ENCODE data around the gene IRF8. TPM values are rescaled to one million over a fixed set of nuclear protein-coding genes. Genes with fewer than 3 reads are reported as not detected.

The IRF8 gene
- total and polyA plus RNA-seq, 2 of the 4 experiments (the other 2 are of a cell fraction) = not detected

DNA sequence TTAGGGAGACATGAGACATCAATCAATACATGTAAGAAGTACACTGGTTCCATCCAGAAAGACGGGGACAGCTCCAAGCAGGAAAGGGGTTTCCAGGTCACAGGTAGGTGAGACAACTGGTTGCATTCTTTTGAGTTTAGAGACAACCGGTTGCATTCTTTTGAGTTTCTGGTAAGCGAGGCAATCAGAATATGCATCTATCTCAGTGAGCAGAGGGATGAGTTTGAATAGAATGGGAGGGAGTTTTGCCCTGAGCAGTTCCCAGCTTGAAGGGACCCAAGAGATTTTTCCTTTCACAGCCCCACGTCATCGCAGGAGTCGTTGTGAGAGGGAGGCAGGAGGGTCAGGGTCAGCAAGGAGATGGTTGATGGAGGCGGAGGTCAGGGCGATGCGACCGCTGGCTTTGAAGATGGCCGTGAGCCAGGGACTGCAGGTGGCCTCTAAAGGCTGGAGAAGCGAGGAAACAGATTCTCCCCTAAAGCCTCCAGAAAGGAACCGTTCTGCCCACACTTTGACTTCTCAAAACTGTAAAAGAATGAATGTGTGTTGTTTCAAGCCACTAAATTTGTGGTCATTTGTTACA is 36.5 kb downstream of the IRF8 start:
- H2AK9ac ChIP-seq (replicated peaks; ENCODE audit: low read depth, low read length, poor library complexity) = no peak overlapping the region
- no peak overlapping the region for H3K4me3 ChIP-seq (ENCODE audit: insufficient read depth, low read depth, low read length)
- no peak overlapping the region for H2AK5ac ChIP-seq (ENCODE audit: low read depth, low read length)
- 51% methylated on average over 5 of the region's 13 CpGs; no CpG with 5 or more reads in 1 of the 2 experiments for WGBS, 2 experiments (ENCODE audit: extremely low coverage in 2 of 2, insufficient read length in 1 of 2)
- H3K9me1 ChIP-seq (ENCODE audit: insufficient read depth, low read length) = no peaks in the 10 kb centered on the region
- no peak overlapping the region for H2BK20ac ChIP-seq (ENCODE audit: low read depth, low read length)
- intact Hi-C loops (cut with micrococcal nuclease) (no loop called here), dilution Hi-C loops (cut with HindIII; ENCODE audit: low sequenced_read_pairs, unreplicated experiment) (no loop called here), in situ Hi-C loops (cut with MboI; ENCODE audit: low sequenced_read_pairs) (no loop called here)
- no peak overlapping the region for H3K18ac ChIP-seq (ENCODE audit: low read depth, low read length)
- no peak overlapping the region for H3K4me2 ChIP-seq (ENCODE audit: low read depth, low read length)
- H4K91ac ChIP-seq (ENCODE audit: insufficient read depth, low read depth, low read length) = no peak overlapping the region
- H2AFZ ChIP-seq (replicated peaks; ENCODE audit: low read length, poor library complexity) = no peak overlapping the region
- H4K8ac ChIP-seq (ENCODE audit: low read depth in 2 of 2, low read length in 2 of 2) = no peak overlapping the region
- H3K4me1 ChIP-seq (ENCODE audit: control insufficient read depth, insufficient read depth, low read length) = no peaks in the 10 kb centered on the region
- no peak overlapping the region for H3K14ac ChIP-seq (replicated peaks; ENCODE audit: low read depth, low read length)
- no peak overlapping the region for H3K56ac ChIP-seq (ENCODE audit: extremely low read depth, insufficient read depth, low read length)
- H3K27ac ChIP-seq (ENCODE audit: insufficient read depth, low read length) = no peak overlapping the region
- no peak overlapping the region for H3K9ac ChIP-seq (ENCODE audit: low read depth, low read length)
- peaks cover 4% of the 10 kb centered on the region; the same call in 1 of the 2 replicates for H3K9me3 ChIP-seq (ENCODE audit: control insufficient read depth, insufficient read depth, low read length)
- peaks cover 79% of the 10 kb centered on the region for H3K27me3 ChIP-seq (ENCODE audit: control insufficient read depth, insufficient read depth, low read length)
- no peaks in the 10 kb centered on the region for H3K36me3 ChIP-seq (ENCODE audit: control insufficient read depth, insufficient read depth, low read length)
- DNase-seq (no peak), ATAC-seq (ENCODE audit: low read depth) (no peak)
- no peak overlapping the region for H2BK15ac ChIP-seq (ENCODE audit: low read depth, low read length)
- no peak overlapping the region for H4K5ac ChIP-seq (ENCODE audit: low read depth, low read length)
- CTCF ChIA-PET = no interaction called here
- H2BK5ac ChIP-seq (ENCODE audit: low read depth, low read length, poor library complexity, severe bottlenecking) = no peak overlapping the region
- H2BK120ac ChIP-seq (ENCODE audit: low read depth, low read length) = no peak overlapping the region
- H3K4ac ChIP-seq (ENCODE audit: low read depth, low read length) = no peak overlapping the region
- H3K79me1 ChIP-seq (ENCODE audit: low read depth in 1 of 2, low read length in 2 of 2) = no peaks in the 10 kb centered on the region
- TF ChIP-seq SMC3 (IDR thresholded peaks at IDR 0.05; ENCODE audit: low read depth, low read length) (no peak), FOS (IDR thresholded peaks at IDR 0.05; ENCODE audit: low read depth, low read length) (no peak), POLR2A (IDR thresholded peaks at IDR 0.05; ENCODE audit: low read depth, low read length) (no peak)
- TF ChIP-seq, protein P1, sequence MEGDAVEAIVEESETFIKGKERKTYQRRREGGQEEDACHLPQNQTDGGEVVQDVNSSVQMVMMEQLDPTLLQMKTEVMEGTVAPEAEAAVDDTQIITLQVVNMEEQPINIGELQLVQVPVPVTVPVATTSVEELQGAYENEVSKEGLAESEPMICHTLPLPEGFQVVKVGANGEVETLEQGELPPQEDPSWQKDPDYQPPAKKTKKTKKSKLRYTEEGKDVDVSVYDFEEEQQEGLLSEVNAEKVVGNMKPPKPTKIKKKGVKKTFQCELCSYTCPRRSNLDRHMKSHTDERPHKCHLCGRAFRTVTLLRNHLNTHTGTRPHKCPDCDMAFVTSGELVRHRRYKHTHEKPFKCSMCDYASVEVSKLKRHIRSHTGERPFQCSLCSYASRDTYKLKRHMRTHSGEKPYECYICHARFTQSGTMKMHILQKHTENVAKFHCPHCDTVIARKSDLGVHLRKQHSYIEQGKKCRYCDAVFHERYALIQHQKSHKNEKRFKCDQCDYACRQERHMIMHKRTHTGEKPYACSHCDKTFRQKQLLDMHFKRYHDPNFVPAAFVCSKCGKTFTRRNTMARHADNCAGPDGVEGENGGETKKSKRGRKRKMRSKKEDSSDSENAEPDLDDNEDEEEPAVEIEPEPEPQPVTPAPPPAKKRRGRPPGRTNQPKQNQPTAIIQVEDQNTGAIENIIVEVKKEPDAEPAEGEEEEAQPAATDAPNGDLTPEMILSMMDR (conservative IDR thresholded peaks at IDR 0.05; ENCODE audit: low read depth, low read length) = no peak
- no peak overlapping the region for H3K23ac ChIP-seq (ENCODE audit: low read depth, low read length)
- POLR2A ChIA-PET (ENCODE audit: unreplicated experiment) = interaction anchor here (0.5 kb wide), 1 partner anchor 563 kb away, joined by 4 read pairs; no protein-coding TSS in a partner anchor
- H4K20me1 ChIP-seq (ENCODE audit: insufficient read depth, low read length) = no peaks in the 10 kb centered on the region
- no TSS peak for BruUV-seq (replicated peaks)
